B cell (primary cell): ENCODE results near the gene BTBD17. TPM values are rescaled to one million over a fixed set of nuclear protein-coding genes. Genes with fewer than 3 reads are reported as not detected.

Experiments used
- ATAC-seq: fragments of 200-7000 bp; cut with Tn5 transposase; one replicate; pipeline ENCODE4 v1.10.0; 2021; ENCODE audit warnings: low read depth, mild to moderate bottlenecking, moderate number of reproducible peaks, moderate library complexity
- CTCF ChIA-PET: fragments of 350-600 bp; sonication (Branson Sonifier 250); formaldehyde crosslinking; loops from one replicate; lab custom pipeline; 2021; ENCODE audit warnings: antibody characterized with exemption, inconsistent platforms; lab: Charles Lee
- POLR2A ChIA-PET: fragments of 350-600 bp; sonication (Branson Sonifier 250); formaldehyde crosslinking; loops from one replicate; lab custom pipeline; 2021; ENCODE audit warnings: antibody characterized with exemption; lab: Charles Lee
- DNase-seq: peaks from one replicate; pipeline ENCODE4 v3.0.0; 2013
- H2AFZ ChIP-seq: 2 replicates; pipeline ENCODE4 v1.6.1; 2012; ENCODE audit warnings: mild to moderate bottlenecking, low read depth, low read length; ENCODE audit not compliant: insufficient read depth, poor library complexity, severe bottlenecking
- H3K27ac ChIP-seq, 2 donors: 1 replicate in 1 of 2; 2 replicates in 1 of 2; pipeline ENCODE4 v1.5.1; 2012 to 2013; ENCODE audit warnings: low read length in 2 of 2, mild to moderate bottlenecking in 2 of 2, moderate library complexity in 1 of 2
- H3K27me3 ChIP-seq, 4 experiments: fragments of 200-600 bp in 1 of 4; sonication (generic) in 1 of 4; replicated peaks in 1 of 4; 1 replicate in 2 of 4; 2 replicates in 2 of 4; pipeline versions ENCODE4 v1.6.1 to v1.7.0; 2013 to 2016; ENCODE audit warnings: low read length in 3 of 4, mild to moderate bottlenecking in 2 of 4, mixed read lengths in 1 of 4, moderate library complexity in 1 of 4; ENCODE audit not compliant: insufficient read depth in 4 of 4, control insufficient read depth in 3 of 4; ENCODE audit errors: control extremely low read depth in 1 of 4
- H3K36me3 ChIP-seq, 2 experiments: replicated peaks in 1 of 2; 1 replicate in 1 of 2; 2 replicates in 1 of 2; pipeline versions ENCODE4 v1.6.1 to v1.7.1; 2013; ENCODE audit warnings: low read length in 1 of 2; ENCODE audit not compliant: insufficient read depth in 2 of 2, control insufficient read depth in 1 of 2; ENCODE audit errors: control extremely low read depth in 1 of 2, extremely low read depth in 1 of 2
- H3K4me1 ChIP-seq, 2 donors: fragments of 200-600 bp in 1 of 2; sonication (generic) in 1 of 2; 1 replicate in 1 of 2; 2 replicates in 1 of 2; pipeline versions ENCODE4 v1.5.1 to v1.6.1; 2013 to 2017; ENCODE audit warnings: low read length in 2 of 2; ENCODE audit not compliant: control insufficient read depth in 2 of 2, insufficient read depth in 2 of 2
- H3K4me2 ChIP-seq: replicated peaks from 2 replicates; pipeline ENCODE3; 2012; ENCODE audit warnings: mild to moderate bottlenecking, low read depth, low read length; ENCODE audit not compliant: poor library complexity, severe bottlenecking
- H3K4me3 ChIP-seq, 5 experiments: fragments of 200-600 bp in 1 of 5; sonication (generic) in 1 of 5; 1 replicate in 3 of 5; 2 replicates in 2 of 5; pipeline versions ENCODE4 v1.5.1 to v1.7.0; 2011 to 2016; ENCODE audit warnings: low read length in 4 of 5, mild to moderate bottlenecking in 4 of 5, low read depth in 2 of 5, control low read depth in 1 of 5, moderate library complexity in 1 of 5; ENCODE audit not compliant: insufficient read depth in 1 of 5; ENCODE audit errors: control extremely low read depth in 1 of 5, extremely low read depth in 1 of 5
- H3K79me2 ChIP-seq: fragments of 200-600 bp; sonication (generic); one replicate; pipeline ENCODE4 v1.6.0; 2016; ENCODE audit warnings: low read length; ENCODE audit not compliant: control insufficient read depth, insufficient read depth
- H3K9ac ChIP-seq: fragments of 200-600 bp; sonication (generic); 2 replicates; pipeline ENCODE4 v1.6.1; 2017; ENCODE audit warnings: mild to moderate bottlenecking, low read length, moderate library complexity
- H3K9me3 ChIP-seq, 3 donors: one replicate each; pipeline versions ENCODE4 v1.6.1 to v1.7.1; 2013; ENCODE audit warnings: low read length in 2 of 3; ENCODE audit not compliant: control insufficient read depth in 2 of 3, insufficient read depth in 1 of 3; ENCODE audit errors: control extremely low read depth in 1 of 3
- H4K20me1 ChIP-seq: 2 replicates; pipeline ENCODE4 v1.6.0; 2012; ENCODE audit warnings: mild to moderate bottlenecking, low read length; ENCODE audit not compliant: insufficient read depth, control insufficient read depth, poor library complexity, severe bottlenecking
- H3K27ac Mint-ChIP-seq: one replicate; pipeline ENCODE4 v1.8.0; 2021; ENCODE audit warnings: mixed read lengths
- H3K27me3 Mint-ChIP-seq: one replicate; pipeline ENCODE4 v1.8.0; 2021; ENCODE audit warnings: mixed read lengths
- H3K4me1 Mint-ChIP-seq: one replicate; pipeline ENCODE4 v1.8.0; 2021; ENCODE audit warnings: mixed read lengths
- H3K4me3 Mint-ChIP-seq: one replicate; pipeline ENCODE4 v1.8.0; 2021; ENCODE audit warnings: mixed read lengths
- H3K9me3 Mint-ChIP-seq: one replicate; pipeline ENCODE4 v1.8.0; 2022; ENCODE audit warnings: mixed read lengths; ENCODE audit not compliant: insufficient read depth
- CTCF ChIP-seq: fragments of 200-600 bp; IDR thresholded peaks from one replicate; pipeline ENCODE4 v1.8.0; 2022; ENCODE audit warnings: antibody characterized with exemption, mild to moderate bottlenecking
- EZH2 ChIP-seq: IDR thresholded peaks from 2 replicates; pipeline ENCODE4 v1.6.1; 2012; ENCODE audit warnings: borderline replicate concordance, low read depth, mild to moderate bottlenecking, moderate library complexity, low read length; ENCODE audit not compliant: insufficient read depth, poor library complexity, severe bottlenecking
- WGBS: methylation state at CpG from one replicate; pipeline ENCODE4 v1.1.5; 2013; ENCODE audit warnings: missing lambda C conversion rate; ENCODE audit not compliant: insufficient coverage; 5-methylcytosine and 5-hydroxymethylcytosine counted together
- intact Hi-C: fragments of 100-400 bp; cut with micrococcal nuclease; formaldehyde crosslinking; loops from one replicate; pipeline ENCODE4 v1.10.0; 2022
- polyA plus RNA-seq: library from polyadenylated mRNA; depleted of rRNA; stranded (reverse); fragments of >200 nt; gene quantifications from 2 replicates; pipeline ENCODE4 v1.2.3, GENCODE V29; 2012
- total RNA-seq, 2 donors: library from RNA; stranded (reverse); fragments of 120-200 nt in 1 of 2; gene quantifications; 1 replicate in 1 of 2; 2 replicates in 1 of 2; pipeline versions ENCODE4 v1.2.3 to v1.2.4, GENCODE V29; 2013 to 2022

The BTBD17 gene
- total and polyA plus RNA-seq, 2 donors (not counting 1 experiment from before 2014, with no cell fraction given): not detected

- Histone ChIP-seq H3K36me3 (no peaks in the 10 kb centered on the region), H3K4me3 (no peak overlapping the region), H3K27me3 (peaks cover 0 to 6% (median 0%) of the 10 kb centered on the region in 4 experiments), H3K4me2 (no peak overlapping the region), H3K4me1 (no peaks in the 10 kb centered on the region), H3K27ac (no peak overlapping the region), H2AFZ (no peak overlapping the region), H3K9ac (no peak overlapping the region), H4K20me1 (no peaks in the 10 kb centered on the region), H3K79me2 (no peaks in the 10 kb centered on the region), H3K9me3 (peaks cover 0 to 10% (median 0%) of the 10 kb centered on the region in 3 donors)
- ATAC-seq (no peak), DNase-seq (no peak)
- no peak overlapping the region for H3K27ac Mint-ChIP-seq
- CTCF ChIA-PET: no interaction called here
- H3K4me1 Mint-ChIP-seq: no peaks in the 10 kb centered on the region
- 73% methylated on average over 14 of the region's 19 CpGs for WGBS
- no peak overlapping the region for H3K4me3 Mint-ChIP-seq
- TF ChIP-seq CTCF (no peak), EZH2 (no peak)
- H3K27me3 Mint-ChIP-seq: peaks cover 13% of the 10 kb centered on the region
- POLR2A ChIA-PET: no interaction called here
- intact Hi-C loops: no loop called here
- no peaks in the 10 kb centered on the region for H3K9me3 Mint-ChIP-seq
Measured at GRCh38 chr17:74339537-74340195, 22.0 kb downstream of the BTBD17 start.

GRCh38 chr17:74337834-74338500 lies 23.7 kb downstream of the BTBD17 start:
- Mint-ChIP-seq H3K27ac (no peak overlapping the region), H3K27me3 (peaks cover 13% of the 10 kb centered on the region), H3K4me3 (no peak overlapping the region), H3K4me1 (no peaks in the 10 kb centered on the region), H3K9me3 (no peaks in the 10 kb centered on the region)
- TF ChIP-seq EZH2 (no peak), CTCF (no peak)
- ChIA-PET CTCF (no interaction called here), POLR2A (no interaction called here)
- Histone ChIP-seq H3K9ac (no peak overlapping the region), H3K27ac (no peak overlapping the region), H3K9me3 (peaks cover 0 to 15% (median 0%) of the 10 kb centered on the region in 3 donors), H3K27me3 (peaks cover 0 to 6% (median 0%) of the 10 kb centered on the region in 4 experiments), H4K20me1 (no peaks in the 10 kb centered on the region), H3K4me2 (no peak overlapping the region), H3K4me1 (no peaks in the 10 kb centered on the region), H3K36me3 (no peaks in the 10 kb centered on the region), H3K79me2 (no peaks in the 10 kb centered on the region), H3K4me3 (no peak overlapping the region), H2AFZ (no peak overlapping the region)
- 91% methylated on average over 11 of the region's 12 CpGs for WGBS
- intact Hi-C loops: no loop called here
- ATAC-seq (no peak), DNase-seq (no peak)
